ENCODE results near the gene OR51B5. TPM values are rescaled to one million over a fixed set of nuclear protein-coding genes. Genes with fewer than 3 reads are reported as not detected.
"Not testable (repeated sequence)": the region's sequence is repeated elsewhere in the genome, so short reads cannot be mapped to it uniquely, and the experiment has no call there.

Gene OR51B5
- polyA plus RNA-seq, 3 donors: not detected

DNA sequence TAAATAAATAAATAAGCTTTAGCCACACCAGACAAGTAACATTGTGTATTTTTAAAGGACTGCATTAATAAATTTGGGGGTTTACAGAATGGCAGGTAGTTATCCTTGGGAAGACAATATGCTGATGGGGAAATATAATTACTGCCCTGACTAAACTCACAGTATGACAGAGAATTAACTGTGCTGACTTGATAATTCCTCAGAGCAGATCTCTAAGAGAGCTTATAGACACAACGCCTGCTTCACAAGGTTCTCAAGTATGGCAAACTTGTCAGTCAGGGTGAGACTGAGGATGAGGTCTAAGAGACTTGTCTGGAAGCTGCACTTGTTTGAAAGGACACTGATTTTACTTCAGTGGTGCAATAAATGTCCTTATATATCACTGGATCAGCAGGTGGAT, 44.9 kb downstream of the OR51B5 start:
- intact Hi-C loops (cut with micrococcal nuclease): no loop called here
- no CpG with 5 or more reads among the region's 1 CpG for WGBS (ENCODE audit: insufficient coverage)
- no peak for DNase-seq
- peaks cover 0 to 4% (median 0%) of the 10 kb centered on the region in 3 donors for H3K27me3 Mint-ChIP-seq (ENCODE audit: low read depth in 3 of 3)
- H3K4me3 Mint-ChIP-seq: no peak overlapping the region
- no peaks in the 10 kb centered on the region for H3K36me3 Mint-ChIP-seq
- no peak overlapping the region for H3K27ac ChIP-seq (ENCODE audit: low read depth in 1 of 2, low read length in 2 of 2)
- no peaks in the 10 kb centered on the region for H3K4me1 ChIP-seq (ENCODE audit: control insufficient read depth in 1 of 2, insufficient read depth in 2 of 2, low read length in 2 of 2)
- peaks cover 0 to 2% (median 0%) of the 10 kb centered on the region in 7 donors for H3K9me3 Mint-ChIP-seq
- no peaks in the 10 kb centered on the region for H3K9me3 ChIP-seq (replicated peaks in 1 of 2; ENCODE audit: control insufficient read depth in 1 of 2, insufficient read depth in 1 of 2, low read length in 2 of 2)
- H3K4me2 ChIP-seq (replicated peaks; ENCODE audit: extremely low read depth, low read length, poor library complexity, severe bottlenecking): no peak overlapping the region
- no peak overlapping the region for H3K9ac ChIP-seq (ENCODE audit: insufficient read depth, low read length, poor library complexity, severe bottlenecking)
- no peak overlapping the region for H2AFZ ChIP-seq (ENCODE audit: insufficient read depth, low read depth, low read length, poor library complexity, severe bottlenecking)
- H3K79me2 ChIP-seq (ENCODE audit: insufficient read depth, low read length): no peaks in the 10 kb centered on the region
- H3K4me1 Mint-ChIP-seq: no peaks in the 10 kb centered on the region
- no peak overlapping the region for H3K27ac Mint-ChIP-seq
- TF ChIP-seq, protein P1, sequence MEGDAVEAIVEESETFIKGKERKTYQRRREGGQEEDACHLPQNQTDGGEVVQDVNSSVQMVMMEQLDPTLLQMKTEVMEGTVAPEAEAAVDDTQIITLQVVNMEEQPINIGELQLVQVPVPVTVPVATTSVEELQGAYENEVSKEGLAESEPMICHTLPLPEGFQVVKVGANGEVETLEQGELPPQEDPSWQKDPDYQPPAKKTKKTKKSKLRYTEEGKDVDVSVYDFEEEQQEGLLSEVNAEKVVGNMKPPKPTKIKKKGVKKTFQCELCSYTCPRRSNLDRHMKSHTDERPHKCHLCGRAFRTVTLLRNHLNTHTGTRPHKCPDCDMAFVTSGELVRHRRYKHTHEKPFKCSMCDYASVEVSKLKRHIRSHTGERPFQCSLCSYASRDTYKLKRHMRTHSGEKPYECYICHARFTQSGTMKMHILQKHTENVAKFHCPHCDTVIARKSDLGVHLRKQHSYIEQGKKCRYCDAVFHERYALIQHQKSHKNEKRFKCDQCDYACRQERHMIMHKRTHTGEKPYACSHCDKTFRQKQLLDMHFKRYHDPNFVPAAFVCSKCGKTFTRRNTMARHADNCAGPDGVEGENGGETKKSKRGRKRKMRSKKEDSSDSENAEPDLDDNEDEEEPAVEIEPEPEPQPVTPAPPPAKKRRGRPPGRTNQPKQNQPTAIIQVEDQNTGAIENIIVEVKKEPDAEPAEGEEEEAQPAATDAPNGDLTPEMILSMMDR (IDR thresholded peaks at IDR 0.05): no peak
- H3K4me3 ChIP-seq (replicated peaks in 1 of 3; ENCODE audit: low read depth in 2 of 3, low read length in 3 of 3): no peak overlapping the region
- H3K36me3 ChIP-seq (replicated peaks in 1 of 2; ENCODE audit: control insufficient read depth in 1 of 2, insufficient read depth in 2 of 2, low read length in 2 of 2): no peaks in the 10 kb centered on the region
- no peaks in the 10 kb centered on the region for H4K20me1 ChIP-seq (ENCODE audit: insufficient read depth, low read length)
- H3K27me3 ChIP-seq (ENCODE audit: control insufficient read depth in 2 of 2, insufficient read depth in 2 of 2, low read length in 2 of 2): no peaks in the 10 kb centered on the region

DNA sequence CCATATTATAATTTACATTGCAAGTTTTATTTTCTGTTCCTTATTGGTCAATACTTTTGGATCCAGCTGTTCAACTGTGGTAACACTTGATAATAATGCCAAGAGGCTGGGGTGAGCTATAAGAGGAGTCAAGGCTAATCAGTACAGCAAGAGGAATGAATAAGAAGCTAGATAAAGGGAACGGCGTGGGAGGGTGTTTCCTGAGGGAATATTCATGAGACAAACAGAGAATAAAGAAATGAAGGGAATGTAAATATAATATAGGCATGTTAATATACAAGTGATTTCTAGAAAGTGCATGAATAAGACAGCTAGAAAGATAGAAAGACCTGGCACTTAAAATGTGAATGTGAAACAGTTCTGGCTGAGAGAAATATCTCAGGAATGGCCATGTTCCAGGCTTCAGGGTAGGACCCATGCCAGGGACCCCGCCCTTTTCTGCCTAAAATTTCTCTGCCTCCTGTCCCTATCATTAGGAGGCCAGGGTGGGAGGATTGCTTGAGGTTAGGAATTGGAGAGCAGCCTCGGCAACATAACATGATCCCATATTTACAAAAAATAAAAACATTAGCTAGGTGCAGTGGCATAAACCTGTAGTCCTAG, 45.5 kb downstream of the OR51B5 start:
- intact Hi-C loops (cut with micrococcal nuclease): no loop called here
- no peaks in the 10 kb centered on the region for H3K36me3 Mint-ChIP-seq

DNA sequence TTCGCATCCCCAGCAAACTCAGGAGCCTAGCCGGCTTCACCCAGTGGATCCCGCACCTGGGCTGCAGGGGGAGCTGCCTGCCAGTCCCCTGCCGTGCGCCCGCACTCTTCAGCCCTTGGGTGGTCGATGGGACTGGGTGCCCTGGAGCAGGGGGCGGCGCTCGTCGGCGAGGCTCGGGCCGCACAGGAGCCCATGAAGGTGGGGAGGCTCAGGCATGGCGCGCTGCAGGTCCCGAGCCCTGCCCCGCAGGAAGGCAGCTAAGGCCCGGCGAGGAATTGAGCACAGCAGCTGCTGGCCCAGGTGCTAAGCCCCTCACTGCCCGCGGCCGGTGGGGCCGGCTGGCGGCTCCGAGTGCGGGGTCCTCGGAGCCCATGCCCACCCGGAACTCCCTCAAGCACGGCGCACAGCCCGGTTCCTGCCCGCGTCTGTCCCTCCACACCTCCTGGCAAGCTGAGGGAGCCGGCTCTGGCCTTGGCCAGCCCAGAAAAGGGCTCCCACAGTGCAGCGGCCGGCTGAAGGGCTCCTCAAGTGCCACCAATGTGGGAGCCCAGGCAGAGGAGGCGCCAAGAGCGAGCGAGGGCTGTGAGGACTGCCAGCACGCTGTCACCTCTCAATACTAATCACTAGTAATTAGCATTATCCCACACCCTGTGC, 48.9 kb downstream of the OR51B5 start:
- H3K36me3 Mint-ChIP-seq; H3K4me2 ChIP-seq (replicated peaks; ENCODE audit: extremely low read depth, low read length, poor library complexity, severe bottlenecking); H3K27ac Mint-ChIP-seq; H3K9ac ChIP-seq (ENCODE audit: insufficient read depth, low read length, poor library complexity, severe bottlenecking); intact Hi-C loops (cut with micrococcal nuclease); H3K4me1 Mint-ChIP-seq; H3K4me1 ChIP-seq (ENCODE audit: control insufficient read depth in 1 of 2, insufficient read depth in 2 of 2, low read length in 2 of 2); H3K9me3 ChIP-seq (replicated peaks in 1 of 2; ENCODE audit: control insufficient read depth in 1 of 2, insufficient read depth in 1 of 2, low read length in 2 of 2); H3K4me3 Mint-ChIP-seq; H2AFZ ChIP-seq (ENCODE audit: insufficient read depth, low read depth, low read length, poor library complexity, severe bottlenecking); H4K20me1 ChIP-seq (ENCODE audit: insufficient read depth, low read length); H3K27me3 Mint-ChIP-seq (ENCODE audit: low read depth in 3 of 3); H3K27ac ChIP-seq (ENCODE audit: low read depth in 1 of 2, low read length in 2 of 2); H3K4me3 ChIP-seq (replicated peaks in 1 of 3; ENCODE audit: low read depth in 2 of 3, low read length in 3 of 3); H3K79me2 ChIP-seq (ENCODE audit: insufficient read depth, low read length); H3K27me3 ChIP-seq (ENCODE audit: control insufficient read depth in 2 of 2, insufficient read depth in 2 of 2, low read length in 2 of 2); H3K36me3 ChIP-seq (replicated peaks in 1 of 2; ENCODE audit: control insufficient read depth in 1 of 2, insufficient read depth in 2 of 2, low read length in 2 of 2); DNase-seq; H3K9me3 Mint-ChIP-seq: not testable (repeated sequence)
- 96% methylated on average over 34 of the region's 41 CpGs for WGBS (ENCODE audit: insufficient coverage)

More for the DNA sequence above, 45.5 kb downstream of the OR51B5 start:
- Histone ChIP-seq H3K79me2 (ENCODE audit: insufficient read depth, low read length) (no peaks in the 10 kb centered on the region), H4K20me1 (ENCODE audit: insufficient read depth, low read length) (no peaks in the 10 kb centered on the region), H3K27ac (ENCODE audit: low read depth in 1 of 2, low read length in 2 of 2) (no peak overlapping the region), H3K9ac (ENCODE audit: insufficient read depth, low read length, poor library complexity, severe bottlenecking) (no peak overlapping the region), H3K4me2 (replicated peaks; ENCODE audit: extremely low read depth, low read length, poor library complexity, severe bottlenecking) (no peak overlapping the region), H3K4me1 (ENCODE audit: control insufficient read depth in 1 of 2, insufficient read depth in 2 of 2, low read length in 2 of 2) (no peaks in the 10 kb centered on the region), H3K9me3 (replicated peaks in 1 of 2; ENCODE audit: control insufficient read depth in 1 of 2, insufficient read depth in 1 of 2, low read length in 2 of 2) (no peaks in the 10 kb centered on the region), H3K27me3 (ENCODE audit: control insufficient read depth in 2 of 2, insufficient read depth in 2 of 2, low read length in 2 of 2) (no peaks in the 10 kb centered on the region), H3K36me3 (replicated peaks in 1 of 2; ENCODE audit: control insufficient read depth in 1 of 2, insufficient read depth in 2 of 2, low read length in 2 of 2) (no peaks in the 10 kb centered on the region), H3K4me3 (replicated peaks in 1 of 3; ENCODE audit: low read depth in 2 of 3, low read length in 3 of 3) (no peak overlapping the region), H2AFZ (ENCODE audit: insufficient read depth, low read depth, low read length, poor library complexity, severe bottlenecking) (no peak overlapping the region)
- Mint-ChIP-seq H3K27me3 (ENCODE audit: low read depth in 3 of 3) (peaks cover 0 to 4% (median 0%) of the 10 kb centered on the region in 3 donors), H3K4me3 (no peak overlapping the region), H3K4me1 (no peaks in the 10 kb centered on the region), H3K27ac (no peak overlapping the region), H3K9me3 (peaks cover 0 to 5% (median 0%) of the 10 kb centered on the region in 7 donors)
- TF ChIP-seq, protein P1 (IDR thresholded peaks at IDR 0.05): no peak
- DNase-seq: no peak
- WGBS (ENCODE audit: insufficient coverage): 85% methylated on average over 2 of the region's 4 CpGs

Measured in CD14-positive monocyte (primary cell).